ENCODE measurements around the gene MAPKAPK3. TPM values are rescaled to one million over a fixed set of nuclear protein-coding genes. Genes with fewer than 3 reads are reported as not detected.

Gene MAPKAPK3
- total and polyA plus RNA-seq, 2 of the 8 experiments (the other 6 are each of a cell fraction or from before 2014, with no cell fraction given): 65.4 to 99.8 TPM

DNA sequence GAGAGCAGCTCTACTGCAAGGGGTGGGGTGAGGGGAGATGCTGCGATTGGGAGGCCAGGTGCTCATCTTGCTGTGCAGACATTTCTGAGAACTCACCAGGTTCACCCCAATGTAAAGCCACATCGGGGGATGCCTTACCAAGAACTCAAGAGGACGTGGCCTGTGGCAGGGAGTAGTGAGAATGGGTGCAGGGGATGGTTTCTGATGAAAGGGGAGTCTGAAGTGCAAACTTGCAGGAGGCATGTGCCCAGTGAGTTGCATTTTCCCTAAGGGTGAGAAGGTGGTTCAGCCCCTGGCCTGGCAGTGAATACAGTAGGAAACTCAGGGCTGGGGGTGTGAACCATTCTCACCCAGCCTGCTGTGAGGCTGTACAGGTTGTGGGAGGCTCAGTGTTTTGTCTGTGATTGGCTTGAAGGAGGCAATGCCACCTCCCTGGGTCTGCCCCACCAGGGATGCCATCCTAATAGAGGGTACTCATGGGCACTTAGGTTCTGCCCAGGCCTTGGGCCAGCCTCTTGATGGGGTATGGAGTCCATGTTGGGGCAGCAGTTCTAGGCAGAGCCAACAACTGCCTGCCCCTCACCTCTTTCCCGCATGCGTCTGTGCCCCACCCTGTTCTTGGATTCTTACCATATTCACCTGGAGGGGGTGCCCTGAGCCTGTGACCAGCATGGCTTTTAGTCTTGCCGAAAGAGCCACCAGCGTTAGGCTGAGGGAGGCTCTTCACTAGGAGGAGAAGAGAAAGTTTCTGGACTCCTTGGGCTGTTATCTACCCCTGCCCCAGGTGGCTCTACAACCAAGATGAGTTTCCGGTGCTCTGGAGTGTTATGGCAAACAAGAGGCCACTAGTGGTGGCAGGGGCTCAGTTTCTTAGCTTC, 43.1 kb upstream of the MAPKAPK3 start (continued):
- TF ChIP-seq, protein P1, sequence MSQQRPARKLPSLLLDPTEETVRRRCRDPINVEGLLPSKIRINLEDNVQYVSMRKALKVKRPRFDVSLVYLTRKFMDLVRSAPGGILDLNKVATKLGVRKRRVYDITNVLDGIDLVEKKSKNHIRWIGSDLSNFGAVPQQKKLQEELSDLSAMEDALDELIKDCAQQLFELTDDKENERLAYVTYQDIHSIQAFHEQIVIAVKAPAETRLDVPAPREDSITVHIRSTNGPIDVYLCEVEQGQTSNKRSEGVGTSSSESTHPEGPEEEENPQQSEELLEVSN (IDR thresholded peaks at IDR 0.05): no peak
- no peak for TF ChIP-seq HDAC2 (IDR thresholded peaks at IDR 0.05; ENCODE audit: borderline replicate concordance in 1 of 2, low read depth in 2 of 2, low read length in 2 of 2)
- no peak for TF ChIP-seq JUN (IDR thresholded peaks at IDR 0.05; ENCODE audit: low read depth, low read length)
- no peak for TF ChIP-seq CBX8 (IDR thresholded peaks at IDR 0.05; ENCODE audit: borderline replicate concordance, low read depth, low read length)
